ENCODE data around the gene SPEN.
A peak's percentile ranks its signal among the peaks of the same experiment; 100 is the strongest.
"Not testable (repeated sequence)": the region's sequence is repeated elsewhere in the genome, so short reads cannot be mapped to it uniquely, and the experiment has no call there.

The SPEN gene

DNA sequence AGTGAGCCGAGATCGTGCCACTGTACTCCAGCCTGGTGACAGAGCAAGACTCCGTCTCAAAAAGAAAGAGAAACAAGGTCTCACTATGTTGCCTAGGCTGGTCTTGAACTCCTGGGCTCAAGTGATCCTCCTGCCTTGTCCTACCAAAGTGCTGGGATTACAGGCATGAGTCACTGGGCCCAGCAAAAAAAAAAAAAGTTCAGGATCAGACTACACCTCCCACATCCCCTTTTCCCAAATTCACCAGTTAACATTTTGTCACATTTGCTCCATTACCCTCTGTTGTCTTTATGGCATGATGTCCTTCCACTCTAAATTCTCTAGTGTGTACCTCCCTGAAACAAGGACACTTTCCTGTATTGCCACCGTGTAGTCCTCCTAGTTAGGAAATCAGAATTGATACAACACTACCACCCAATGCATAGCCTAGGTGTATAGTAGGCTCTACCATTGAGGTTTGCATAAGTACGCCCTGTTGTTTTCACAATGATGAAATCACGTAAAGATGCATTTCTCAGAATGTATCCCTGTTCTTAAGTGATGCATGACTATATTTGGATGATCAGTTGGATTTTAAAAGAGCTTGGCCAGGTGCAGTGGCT, 10.7 kb downstream of the SPEN start:
- no peak for DNase-seq (ENCODE audit: low read depth)

DNA sequence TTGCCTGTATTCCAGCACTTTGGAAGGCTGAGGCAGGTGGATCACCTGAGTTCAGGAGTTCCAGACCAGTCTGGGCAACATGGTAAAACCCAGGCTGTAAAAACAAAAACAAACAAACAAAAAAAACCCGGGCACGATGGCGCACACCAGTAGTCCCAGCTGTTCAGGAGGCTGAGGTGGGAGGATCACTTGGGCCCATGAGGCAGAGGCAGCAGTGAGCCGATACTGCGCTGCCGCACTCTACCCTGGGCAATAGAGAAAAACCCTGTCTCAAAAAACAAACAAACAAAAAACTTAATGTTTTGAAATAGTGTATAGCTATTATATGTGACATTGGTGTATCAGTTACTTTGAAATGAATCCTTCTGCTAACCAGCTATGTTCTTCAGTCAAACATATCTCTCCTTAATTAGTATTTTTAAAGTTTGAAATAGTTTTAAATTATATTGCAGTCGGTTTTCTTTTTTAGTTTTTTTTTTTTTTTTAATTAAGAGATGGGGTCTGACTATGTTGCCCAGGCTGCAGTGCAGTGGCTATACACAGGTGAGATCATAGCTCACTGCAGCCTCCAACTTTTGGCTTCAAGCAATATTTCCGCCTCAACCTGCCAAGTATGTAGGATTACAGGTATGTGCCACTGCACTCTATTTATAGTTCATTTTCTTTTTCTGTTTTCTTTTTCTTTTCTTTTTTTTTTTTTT, 11.3 kb downstream of the SPEN start:
- no peak for DNase-seq (ENCODE audit: low read depth)

DNA sequence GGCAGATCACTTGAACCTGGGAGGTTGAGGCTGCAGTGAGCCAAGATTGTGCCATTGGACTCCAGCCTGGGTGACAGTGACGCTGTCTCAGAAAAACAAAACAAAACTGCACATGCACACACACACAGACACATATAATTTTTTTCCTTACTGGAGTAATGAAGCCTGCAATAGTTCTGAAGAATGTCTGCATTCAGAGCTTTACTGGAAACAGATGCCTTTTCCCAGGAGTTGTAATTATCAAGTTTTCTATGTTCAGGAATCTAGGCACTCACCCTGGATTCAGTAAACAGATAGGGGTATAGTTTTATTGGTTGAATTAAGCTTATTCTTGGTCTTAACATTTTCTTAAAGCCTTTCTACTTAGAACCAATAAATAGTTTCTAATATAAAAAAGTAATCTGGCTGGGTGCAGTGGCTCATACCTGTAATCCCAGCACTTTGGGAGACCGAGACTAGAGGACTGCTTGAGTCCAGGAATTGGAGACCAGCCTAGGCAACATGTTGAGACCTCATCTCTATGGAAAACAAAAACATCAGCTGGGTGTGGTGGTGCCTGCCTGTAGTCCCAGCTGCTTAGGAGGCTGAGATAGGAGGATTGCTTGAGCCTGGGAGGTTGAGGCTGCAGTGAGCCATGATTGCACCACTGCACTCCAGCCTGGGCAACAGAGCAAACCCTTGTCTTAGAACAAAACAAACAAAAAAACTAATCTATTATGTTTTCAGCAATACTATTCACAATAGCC, 15.8 kb downstream of the SPEN start:
- no peak for DNase-seq (ENCODE audit: low read depth)

- DNase-seq (ENCODE audit: low read depth), result no peak
Measured at GRCh38 chr1:15866721-15867201, 19.3 kb downstream of the SPEN start.

- DNase-seq (ENCODE audit: low read depth), result no peak
Measured at GRCh38 chr1:15867288-15867687, 19.8 kb downstream of the SPEN start.

DNA sequence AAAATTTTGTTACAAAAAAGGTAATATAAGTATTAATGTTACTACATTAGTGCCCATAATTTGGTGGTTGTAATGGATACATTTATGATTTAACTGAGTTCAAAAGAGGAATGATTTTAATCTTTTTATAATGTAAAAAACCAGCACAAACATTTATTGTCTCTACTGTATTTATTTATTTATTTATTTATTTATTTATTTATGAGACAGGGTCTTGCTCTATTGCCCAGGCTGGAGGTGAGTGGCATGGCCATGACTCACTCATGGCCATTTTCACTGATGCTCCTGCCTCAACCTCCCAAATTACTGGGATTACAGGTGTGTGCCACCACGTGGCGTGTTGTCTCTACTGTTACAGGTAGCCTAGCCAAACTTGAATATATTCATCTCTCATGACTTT, 21.9 kb downstream of the SPEN start:
- DNase-seq (ENCODE audit: low read depth), result no peak

GRCh38 chr1:15870421-15870820, 22.9 kb downstream of the SPEN start:
- no peak for DNase-seq (ENCODE audit: low read depth)

- DNase-seq (ENCODE audit: low read depth), result no peak
Measured at GRCh38 chr1:15874471-15874870, 27.0 kb downstream of the SPEN start.

DNA sequence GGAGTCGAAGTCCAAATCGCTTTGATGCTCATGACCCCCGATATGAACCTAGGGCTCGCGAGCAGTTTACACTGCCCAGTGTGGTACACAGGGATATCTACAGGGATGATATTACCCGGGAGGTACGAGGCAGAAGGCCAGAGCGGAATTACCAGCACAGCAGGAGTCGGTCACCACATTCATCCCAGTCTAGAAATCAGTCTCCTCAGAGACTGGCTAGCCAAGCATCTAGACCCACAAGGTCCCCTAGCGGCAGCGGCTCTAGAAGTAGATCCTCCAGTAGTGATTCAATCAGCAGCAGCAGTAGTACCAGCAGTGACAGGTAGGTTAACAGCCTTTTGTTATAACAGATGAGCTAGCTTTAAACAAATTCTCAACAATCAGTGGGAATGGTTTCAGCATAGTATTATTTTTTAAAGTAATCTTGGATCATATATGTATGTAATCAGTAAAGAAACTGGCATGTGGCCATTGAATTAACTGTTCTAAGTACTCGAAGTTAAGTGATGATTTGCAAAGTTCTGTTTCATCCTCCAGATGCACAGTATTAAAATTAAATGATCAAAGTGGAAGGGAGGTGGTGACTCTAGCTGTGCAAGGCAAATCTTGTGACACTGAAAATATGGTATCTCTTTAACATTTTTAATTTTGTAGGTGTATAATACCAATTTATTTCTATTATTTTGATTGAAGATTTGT, 29.0 kb downstream of the SPEN start:
- no peak for DNase-seq (ENCODE audit: low read depth)

DNA sequence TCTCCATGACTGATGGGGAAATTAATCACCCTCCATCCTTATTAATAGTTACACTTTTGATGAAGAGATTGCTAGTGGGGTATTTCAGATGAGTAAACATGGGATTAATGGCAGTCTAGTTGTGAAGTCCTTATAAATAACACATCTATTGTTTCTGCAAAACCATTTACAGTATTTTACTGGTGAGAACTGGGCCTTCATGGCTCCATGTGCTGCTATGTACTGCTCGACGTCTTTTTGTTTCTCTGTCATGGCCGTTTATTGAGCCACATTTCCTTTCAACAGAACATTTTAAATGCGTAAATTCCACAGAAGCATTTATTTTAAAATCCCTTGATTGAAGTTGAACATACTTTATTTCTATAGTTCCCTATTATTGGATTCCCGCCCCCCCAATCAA, 34.5 kb downstream of the SPEN start:
- no peak for DNase-seq (ENCODE audit: low read depth)

DNA sequence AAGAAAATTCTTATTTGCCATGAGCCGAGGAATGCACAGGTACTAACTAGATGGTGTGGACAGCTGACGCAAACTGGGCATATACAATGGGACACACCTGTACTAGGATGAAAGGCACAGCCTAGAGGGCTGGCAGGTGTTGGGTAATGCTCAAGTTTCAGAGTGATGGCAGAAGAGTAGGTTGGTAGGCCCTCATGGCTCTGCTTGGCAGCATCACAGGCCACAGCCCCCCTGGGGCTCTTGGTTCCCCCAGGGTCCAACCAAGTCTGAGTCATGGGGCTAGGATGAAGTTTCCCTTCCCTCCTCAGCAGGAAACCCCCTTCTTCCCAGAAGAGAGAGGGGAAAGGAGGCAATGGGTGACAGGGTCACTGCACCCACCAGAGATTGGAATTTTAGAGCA, 35.2 kb downstream of the SPEN start:
- DNase-seq (ENCODE audit: low read depth), result no peak

GRCh38 chr1:15883326-15883725, 35.8 kb downstream of the SPEN start:
- no peak for DNase-seq (ENCODE audit: low read depth)

DNA sequence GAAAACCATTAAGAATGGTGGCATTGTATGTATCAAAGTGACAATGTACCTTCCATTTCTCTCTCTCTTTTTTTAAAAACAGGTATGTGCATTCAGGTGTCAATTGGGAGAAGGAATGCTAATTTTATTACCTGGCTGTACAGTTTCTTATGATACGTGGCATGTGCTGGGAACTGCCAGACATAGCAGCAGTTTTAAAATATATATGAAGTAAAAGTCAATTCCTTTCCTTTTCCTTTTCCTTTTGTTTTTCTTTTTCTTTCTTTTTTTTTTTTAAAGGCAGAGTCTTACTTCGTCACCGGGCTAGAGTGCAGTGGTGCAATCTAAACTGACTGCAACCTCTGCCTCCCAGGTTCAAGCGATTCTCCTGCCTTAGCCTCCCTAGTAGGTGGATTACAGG, 37.0 kb downstream of the SPEN start:
- no peak for DNase-seq (ENCODE audit: low read depth)

DNA sequence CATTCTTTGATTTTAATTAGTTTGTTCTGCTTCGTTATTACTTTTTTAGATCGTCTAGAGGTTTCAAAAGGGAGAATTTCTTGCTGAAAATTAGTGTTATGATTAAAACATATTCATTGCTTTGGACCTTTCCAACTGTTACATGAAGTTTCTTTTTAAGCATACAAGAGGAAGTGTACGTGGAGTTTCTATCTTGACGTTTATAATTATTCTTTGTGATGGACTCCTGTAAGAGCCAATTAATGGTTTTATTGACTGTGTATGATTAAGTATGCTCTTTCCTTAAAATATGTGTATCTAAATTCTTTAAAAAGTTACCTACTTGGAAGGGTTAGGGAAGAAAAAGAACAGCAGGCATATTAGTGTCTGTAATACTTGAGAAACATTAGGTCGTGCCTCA, 37.8 kb downstream of the SPEN start:
- no peak for DNase-seq (ENCODE audit: low read depth)

- DNase-seq (ENCODE audit: low read depth), result peak; percentile 2
Measured at GRCh38 chr1:15885701-15886610, 38.4 kb downstream of the SPEN start.

GRCh38 chr1:15886611-15887167, 39.2 kb downstream of the SPEN start:
- no peak for DNase-seq (ENCODE audit: low read depth)

GRCh38 chr1:15892857-15893599, 45.5 kb downstream of the SPEN start:
- DNase-seq (ENCODE audit: low read depth), result not testable (repeated sequence)

DNA sequence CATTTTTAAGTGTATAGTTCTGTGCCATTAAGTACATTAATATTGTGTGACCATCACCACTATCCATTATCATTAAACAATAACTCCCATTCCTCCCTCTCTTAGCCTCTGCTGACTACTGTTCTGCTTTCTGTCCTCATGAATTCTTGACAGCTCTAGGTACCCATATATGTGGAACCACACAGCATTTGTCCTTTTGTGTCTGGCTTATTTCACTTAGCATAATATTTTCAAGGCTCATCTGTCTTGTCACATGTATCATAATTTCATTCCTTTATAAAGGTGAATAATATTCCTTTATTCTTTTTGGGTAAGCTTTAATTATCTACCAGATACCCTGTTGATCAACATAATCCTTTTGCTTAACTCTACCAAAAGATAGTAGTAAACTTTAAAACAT, 47.7 kb downstream of the SPEN start:
- DNase-seq (ENCODE audit: low read depth), result no peak

GRCh38 chr1:15896841-15897610, 49.5 kb downstream of the SPEN start:
- DNase-seq (ENCODE audit: low read depth), result not testable (repeated sequence)

DNA sequence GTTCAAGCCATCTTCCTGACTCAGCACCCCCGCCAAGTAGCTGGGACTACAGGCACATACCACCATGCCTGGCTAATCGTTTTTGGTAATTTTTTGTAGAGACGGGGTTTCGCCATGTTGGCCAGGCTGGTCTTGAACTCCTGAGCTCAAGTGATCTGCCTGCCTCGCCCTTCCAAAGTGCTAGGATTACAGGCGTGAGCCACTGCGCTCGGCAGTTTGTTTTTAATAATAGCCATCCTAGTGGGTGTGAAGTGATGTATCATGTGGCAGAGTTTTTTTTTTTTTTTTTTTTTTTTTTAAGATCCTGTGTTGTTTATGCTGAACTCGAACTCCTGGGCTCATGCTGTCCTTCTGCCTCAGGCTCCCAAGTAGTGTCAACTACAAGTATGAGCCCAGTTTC, 51.8 kb downstream of the SPEN start:
- DNase-seq (ENCODE audit: low read depth), result no peak
